Frontal cortex (tissue), 4 donors: ENCODE data around the gene ZKSCAN1. TPM values are rescaled to one million over a fixed set of nuclear protein-coding genes. Genes with fewer than 3 reads are reported as not detected.
A peak's percentile ranks its signal among the peaks of the same experiment; 100 is the strongest.

Experiments
- DNase-seq, 2 donors: peaks; one replicate each; pipeline ENCODE4 v3.0.0; 2012; ENCODE audit warnings: low spot score in 2 of 2
- FAIRE-seq: peaks from 2 replicates; lab custom pipeline; 2012; peaks lifted over from hg19 to GRCh38; lab: Jason Lieb, UNC
- total RNA-seq: library from RNA; depleted of rRNA; stranded (reverse); fragments of >200 nt; gene quantifications from one replicate; pipeline ENCODE4 v1.2.3, GENCODE V29; 2014
- donor health status: control.
- donor health status: control.
- donor health status: control.

Gene ZKSCAN1
- total RNA-seq, 1 donor from 2014 or later = 85.2 TPM

- FAIRE-seq (no peak), DNase-seq (no peak)
Observed at GRCh38 chr7:100029596-100029995, 14.2 kb downstream of the ZKSCAN1 start.

GRCh38 chr7:100033526-100033925 lies 18.1 kb downstream of the ZKSCAN1 start:
- FAIRE-seq = no peak
- no peak for DNase-seq

GRCh38 chr7:100034871-100035510 lies 19.6 kb downstream of the ZKSCAN1 start:
- FAIRE-seq (no peak), DNase-seq (no peak)

- no peak for DNase-seq
- FAIRE-seq = no peak
Observed at GRCh38 chr7:100035876-100036275, 20.5 kb downstream of the ZKSCAN1 start.

- DNase-seq = no peak
- no peak for FAIRE-seq
Observed at GRCh38 chr7:100038326-100038725, 22.9 kb downstream of the ZKSCAN1 start.

- FAIRE-seq (no peak), DNase-seq (no peak)
Observed at GRCh38 chr7:100040575-100040974, 25.2 kb downstream of the ZKSCAN1 start.

GRCh38 chr7:100044718-100045117 lies 29.3 kb downstream of the ZKSCAN1 start:
- DNase-seq = no peak
- no peak for FAIRE-seq

GRCh38 chr7:100048680-100049079 lies 33.3 kb downstream of the ZKSCAN1 start:
- FAIRE-seq (no peak), DNase-seq (no peak)

- FAIRE-seq (no peak), DNase-seq (peak; percentile 68 to 90)
Observed at GRCh38 chr7:100049441-100050291, 34.3 kb downstream of the ZKSCAN1 start, which contains the start of gene ZSCAN21. ZSCAN21 (plus strand) TSS chr7:100049774; CDS start chr7:100057007, 7,233 bp downstream.

- no peak for FAIRE-seq
Observed at GRCh38 chr7:100051611-100052010, 36.2 kb downstream of the ZKSCAN1 start.

GRCh38 chr7:100053215-100053614 lies 37.8 kb downstream of the ZKSCAN1 start:
- FAIRE-seq (peak; percentile 47), DNase-seq (peak; percentile 65 to 74)

More at GRCh38 chr7:100051611-100052010, 36.2 kb downstream of the ZKSCAN1 start:
- no peak for DNase-seq

- no peak for FAIRE-seq
- DNase-seq = no peak
Observed at GRCh38 chr7:100057006-100057405, 41.6 kb downstream of the ZKSCAN1 start.

GRCh38 chr7:100059251-100059739 lies 43.9 kb downstream of the ZKSCAN1 start:
- no peak for FAIRE-seq
- DNase-seq = no peak

GRCh38 chr7:100061518-100062193 lies 46.3 kb downstream of the ZKSCAN1 start:
- DNase-seq (no peak), FAIRE-seq (no peak)

- no peak for FAIRE-seq
- DNase-seq = no peak
Observed at GRCh38 chr7:100063376-100063775, 48.0 kb downstream of the ZKSCAN1 start.

- no peak for FAIRE-seq
- no peak for DNase-seq
Observed at GRCh38 chr7:100064162-100064561, 48.8 kb downstream of the ZKSCAN1 start.

- DNase-seq (no peak), FAIRE-seq (no peak)
Observed at GRCh38 chr7:100065452-100066186, 50.2 kb downstream of the ZKSCAN1 start.

- FAIRE-seq (no peak), DNase-seq (peak in 1 of 2 donors; percentile 22)
Observed at GRCh38 chr7:100066953-100067352, 51.6 kb downstream of the ZKSCAN1 start.

GRCh38 chr7:100069991-100070390 lies 54.6 kb downstream of the ZKSCAN1 start:
- DNase-seq = no peak
- no peak for FAIRE-seq
